Kidney (tissue), 14 donors: ENCODE data around the gene RNASE2. TPM values are rescaled to one million over a fixed set of nuclear protein-coding genes. Genes with fewer than 3 reads are reported as not detected.
"Not testable (repeated sequence)": the region's sequence is repeated elsewhere in the genome, so short reads cannot be mapped to it uniquely, and the experiment has no call there.

Source experiments
- DNase-seq, 5 donors: peaks; one replicate each; pipeline ENCODE4 v3.0.0-alpha.2; 2013 to 2020
- FAIRE-seq: peaks from 2 replicates; lab custom pipeline; 2012; peaks lifted over from hg19 to GRCh38; lab: Jason Lieb, UNC
- H3K27ac ChIP-seq, 2 donors: one replicate each; pipeline ENCODE4 v1.7.0; 2013; ENCODE audit warnings: low read depth in 2 of 2, low read length in 2 of 2, inconsistent platforms in 1 of 2
- H3K27me3 ChIP-seq: one replicate; pipeline ENCODE4 v1.7.1; 2013; ENCODE audit warnings: low read length, inconsistent platforms; ENCODE audit not compliant: control insufficient read depth, insufficient read depth
- H3K36me3 ChIP-seq, 3 donors: one replicate each; pipeline versions ENCODE4 v1.7.0 to v1.7.1; 2013; ENCODE audit warnings: low read length in 3 of 3, control low read depth in 1 of 3, inconsistent platforms in 1 of 3; ENCODE audit not compliant: insufficient read depth in 3 of 3, control insufficient read depth in 2 of 3
- H3K4me1 ChIP-seq, 3 donors: one replicate each; pipeline versions ENCODE4 v1.7.0 to v1.7.1; 2013; ENCODE audit warnings: low read length in 3 of 3, inconsistent platforms in 1 of 3, low read depth in 1 of 3; ENCODE audit not compliant: control insufficient read depth in 2 of 3, insufficient read depth in 2 of 3
- H3K4me3 ChIP-seq, 3 donors: one replicate each; pipeline versions ENCODE4 v1.7.0 to v1.8.1; 2013; ENCODE audit warnings: low read length in 3 of 3, control low read depth in 1 of 3, inconsistent platforms in 1 of 3
- H3K9ac ChIP-seq, 3 donors: one replicate each; pipeline versions ENCODE4 v1.7.0 to v1.7.1; 2013; ENCODE audit warnings: low read length in 3 of 3, control low read depth in 1 of 3, inconsistent platforms in 1 of 3
- H3K9me3 ChIP-seq, 3 donors: one replicate each; pipeline versions ENCODE4 v1.7.0 to v1.7.1; 2013; ENCODE audit warnings: low read length in 3 of 3, control low read depth in 1 of 3, inconsistent platforms in 1 of 3; ENCODE audit not compliant: control insufficient read depth in 2 of 3, insufficient read depth in 1 of 3
- intact Hi-C: fragments of 100-400 bp; cut with DNase I; formaldehyde crosslinking; loops from one replicate; pipeline ENCODE4 v1.11.1; 2022
- polyA plus RNA-seq: library from polyadenylated mRNA; stranded (reverse); fragments of 350-450 nt; fragmentation: Illumina TruSeq; extraction: RNeasy Lipid Tissue Mini Kit (QIAGEN cat#74804); gene quantifications from one replicate; pipeline ENCODE4 v1.2.3, GENCODE V29; 2014; ENCODE audit warnings: low read depth, low replicate concordance; ENCODE audit not compliant: insufficient read depth
- total RNA-seq: library from RNA; stranded (reverse); fragmentation: NEBNext Ultra II Directional; extraction: Animal tissue kit (Norgen Biotek cat#: 25700); gene quantifications from one replicate; pipeline ENCODE4 v1.2.1, GENCODE V29; 2021
- TF ChIP-seq, protein P1 (sequence below): IDR thresholded peaks from 3 replicates; pipeline ENCODE4 v1.5.1; 2012; ENCODE audit warnings: mild to moderate bottlenecking, moderate library complexity, borderline replicate concordance; ENCODE audit not compliant: insufficient read depth; ENCODE audit errors: extremely low read depth
- donor health status: control.
- donor health status: control.
- donor health status: control.
- donor health status: control.
- donor health status: control.
- donor health status: DM: yes; HTN: yes; CAD: no.
- donor health status: Normal renal cell carcinoma (clear cell type).

RNASE2 gene
- total and polyA plus RNA-seq, 2 donors from 2014 or later, result 2.4 to 4.3 TPM

DNA sequence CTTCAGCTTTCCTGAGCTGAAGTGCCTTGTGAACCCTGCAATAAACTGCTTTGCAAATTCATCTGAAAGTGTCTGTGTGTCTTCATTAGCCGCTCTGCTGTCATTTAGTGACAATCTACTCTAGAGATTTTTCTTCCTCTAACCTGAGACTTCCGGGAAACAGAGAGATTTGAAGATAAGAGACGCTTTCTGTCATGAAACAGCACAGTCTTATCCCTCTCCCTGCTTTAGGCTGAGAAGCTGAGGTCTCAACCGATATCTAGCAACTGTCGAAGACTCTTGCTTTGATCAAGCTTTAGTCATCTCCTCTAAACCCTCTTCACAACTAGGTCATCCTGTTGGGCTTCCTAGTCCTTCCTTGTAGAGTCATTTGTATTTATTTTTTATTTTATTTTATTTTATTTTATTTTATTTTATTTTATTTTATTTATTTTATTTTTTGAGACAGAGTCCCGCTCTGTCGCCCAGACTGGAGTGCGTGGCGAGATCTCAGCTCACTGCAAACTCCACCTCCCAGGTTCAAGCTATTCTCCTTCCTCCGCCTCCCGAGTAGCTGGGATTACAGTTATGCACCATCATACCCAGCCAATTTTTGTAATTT, 1.2 kb downstream of the RNASE2 start:
- DNase-seq, result no peak
- FAIRE-seq, result no peak
- H3K4me3 ChIP-seq, result no peak overlapping the region
- no peak overlapping the region for H3K27ac ChIP-seq
- TF ChIP-seq, protein P1, sequence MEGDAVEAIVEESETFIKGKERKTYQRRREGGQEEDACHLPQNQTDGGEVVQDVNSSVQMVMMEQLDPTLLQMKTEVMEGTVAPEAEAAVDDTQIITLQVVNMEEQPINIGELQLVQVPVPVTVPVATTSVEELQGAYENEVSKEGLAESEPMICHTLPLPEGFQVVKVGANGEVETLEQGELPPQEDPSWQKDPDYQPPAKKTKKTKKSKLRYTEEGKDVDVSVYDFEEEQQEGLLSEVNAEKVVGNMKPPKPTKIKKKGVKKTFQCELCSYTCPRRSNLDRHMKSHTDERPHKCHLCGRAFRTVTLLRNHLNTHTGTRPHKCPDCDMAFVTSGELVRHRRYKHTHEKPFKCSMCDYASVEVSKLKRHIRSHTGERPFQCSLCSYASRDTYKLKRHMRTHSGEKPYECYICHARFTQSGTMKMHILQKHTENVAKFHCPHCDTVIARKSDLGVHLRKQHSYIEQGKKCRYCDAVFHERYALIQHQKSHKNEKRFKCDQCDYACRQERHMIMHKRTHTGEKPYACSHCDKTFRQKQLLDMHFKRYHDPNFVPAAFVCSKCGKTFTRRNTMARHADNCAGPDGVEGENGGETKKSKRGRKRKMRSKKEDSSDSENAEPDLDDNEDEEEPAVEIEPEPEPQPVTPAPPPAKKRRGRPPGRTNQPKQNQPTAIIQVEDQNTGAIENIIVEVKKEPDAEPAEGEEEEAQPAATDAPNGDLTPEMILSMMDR, result no peak
- H3K9ac ChIP-seq, result no peak overlapping the region
- no peaks in the 10 kb centered on the region for H3K27me3 ChIP-seq
- no peaks in the 10 kb centered on the region for H3K36me3 ChIP-seq
- intact Hi-C loops, result no loop called here
- H3K4me1 ChIP-seq, result no peaks in the 10 kb centered on the region
- H3K9me3 ChIP-seq, result no peaks in the 10 kb centered on the region

DNA sequence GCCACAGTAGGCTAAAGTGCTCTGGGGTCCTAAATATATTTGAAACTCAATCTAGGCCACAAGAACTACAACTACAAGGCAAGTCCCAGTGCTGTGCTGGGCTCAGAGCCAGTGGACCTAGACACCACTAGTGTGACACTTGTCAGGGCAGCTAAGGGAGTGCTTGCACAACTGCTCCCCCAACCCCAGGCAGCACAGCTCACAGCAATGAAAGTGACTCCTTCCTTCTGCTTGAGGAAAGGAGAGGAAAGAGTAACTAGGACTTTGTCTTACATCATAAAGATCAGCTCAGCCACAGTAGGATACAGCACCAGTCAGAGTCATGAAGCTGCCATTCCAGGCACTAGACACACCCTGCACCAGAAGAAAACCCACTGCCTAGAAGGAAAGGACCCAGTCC, 3.7 kb downstream of the RNASE2 start:
- H3K4me3 ChIP-seq, H3K27me3 ChIP-seq, H3K9me3 ChIP-seq, FAIRE-seq, H3K36me3 ChIP-seq, H3K4me1 ChIP-seq, DNase-seq, H3K9ac ChIP-seq, intact Hi-C loops, H3K27ac ChIP-seq: not testable (repeated sequence)

GRCh38 chr14:20969336-20969735, 14.0 kb downstream of the RNASE2 start:
- no peak overlapping the region for H3K27ac ChIP-seq
- DNase-seq (no peak), FAIRE-seq (no peak)
- H3K36me3 ChIP-seq, result no peaks in the 10 kb centered on the region
- no peaks in the 10 kb centered on the region for H3K4me1 ChIP-seq
- no peaks in the 10 kb centered on the region for H3K9me3 ChIP-seq
- H3K4me3 ChIP-seq, result no peak overlapping the region
- no peaks in the 10 kb centered on the region for H3K27me3 ChIP-seq
- TF ChIP-seq, protein P1, result no peak
- intact Hi-C loops, result no loop called here
- H3K9ac ChIP-seq, result no peak overlapping the region

DNA sequence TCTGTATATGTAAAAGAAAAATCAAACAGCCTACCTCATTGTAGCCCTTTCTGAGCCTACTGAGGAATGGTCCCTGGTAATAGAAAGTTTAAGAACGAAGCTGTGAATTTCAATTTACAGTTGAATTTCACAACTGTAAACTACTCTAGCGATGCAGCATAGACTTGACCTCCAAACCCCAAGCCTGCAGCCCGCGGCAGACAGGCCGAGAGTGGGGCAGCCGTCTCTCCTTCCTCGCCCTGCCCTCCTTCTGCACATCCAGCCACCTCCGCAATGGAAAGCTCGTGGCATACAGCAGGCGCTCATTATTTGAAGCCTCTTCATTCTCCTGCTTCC, 15.3 kb downstream of the RNASE2 start:
- FAIRE-seq (no peak), DNase-seq (no peak)
- no peaks in the 10 kb centered on the region for H3K4me1 ChIP-seq
- H3K4me3 ChIP-seq, result peak overlapping the region; percentile 69 to 86 (median 73)
- H3K27ac ChIP-seq, result no peak overlapping the region
- no peaks in the 10 kb centered on the region for H3K36me3 ChIP-seq
- intact Hi-C loops, result no loop called here
- H3K9me3 ChIP-seq, result no peaks in the 10 kb centered on the region
- H3K9ac ChIP-seq, result peak overlapping the region in 1 of 3 donors; percentile 79
- no peaks in the 10 kb centered on the region for H3K27me3 ChIP-seq
- TF ChIP-seq, protein P1, result no peak
